ENCODE data around the gene DNAH3.

GRCh38 chr16:20916289-20916688 is 234.4 kb downstream of the DNAH3 start:
- TF ChIP-seq POLR2A (IDR thresholded peaks at IDR 0.05): no peak
- TF ChIP-seq CTCF (IDR thresholded peaks at IDR 0.05): no peak

Measured in testis (tissue), 2 donors.